ENCODE data around the gene DNAI1. TPM values are rescaled to one million over a fixed set of nuclear protein-coding genes. Genes with fewer than 3 reads are reported as not detected.
A peak's percentile ranks its signal among the peaks of the same experiment; 100 is the strongest.
"Not testable (repeated sequence)": the region's sequence is repeated elsewhere in the genome, so short reads cannot be mapped to it uniquely, and the experiment has no call there.

Gene DNAI1
- total and polyA plus RNA-seq, 2 of the 13 experiments (the other 11 are each of a cell fraction or from before 2014, with no cell fraction given), result not detected

DNA sequence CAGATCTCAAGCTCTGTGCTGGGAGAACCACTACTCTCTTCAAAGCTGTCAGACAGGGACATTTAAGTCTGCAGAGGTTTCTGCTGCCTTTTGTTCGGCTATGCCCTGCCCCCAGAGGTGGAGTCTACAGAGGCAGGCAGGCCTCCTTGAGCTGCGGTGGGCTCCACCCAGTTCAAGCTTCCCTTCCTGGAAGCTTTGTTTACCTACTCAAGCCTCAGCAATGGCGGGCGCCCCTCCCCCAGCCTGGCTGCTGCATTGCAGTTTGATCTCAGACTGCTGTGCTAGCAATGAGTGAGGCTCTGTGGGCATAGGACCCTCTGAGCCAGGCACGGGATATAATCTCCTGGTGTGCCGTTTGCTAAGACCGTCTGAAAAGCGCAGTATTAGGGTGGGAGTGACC lies 73.4 kb downstream of the DNAI1 start:
- H3K4me2 ChIP-seq (ENCODE audit: low read depth, low read length); ATAC-seq; FAIRE-seq; H4K20me1 ChIP-seq (ENCODE audit: insufficient read depth, low read length); H3K36me3 ChIP-seq (replicated peaks in 1 of 2; ENCODE audit: control insufficient read depth in 1 of 2, insufficient read depth in 2 of 2, low read length in 2 of 2); H3K27ac ChIP-seq (ENCODE audit: extremely low read length, insufficient read depth, low read length); DNase-seq (ENCODE audit: low spot score); H3K9ac ChIP-seq (ENCODE audit: insufficient read depth, low read depth, low read length); H3K4me1 ChIP-seq (ENCODE audit: insufficient read depth, low read length); POLR2A ChIA-PET; intact Hi-C loops (cut with micrococcal nuclease; ENCODE audit: unreplicated experiment); H3K4me3 ChIP-seq (replicated peaks in 1 of 3; ENCODE audit: insufficient read depth in 1 of 3, low read depth in 2 of 3, low read length in 3 of 3); H2AFZ ChIP-seq (ENCODE audit: low read length); BruUV-seq (replicated peaks); in situ Hi-C loops (cut with HindIII; ENCODE audit: extremely low pct_ligation_motif_present, low pct_unique_long_range_greater_than_20kb); H3K9me3 ChIP-seq (ENCODE audit: low read length); H3K79me2 ChIP-seq (ENCODE audit: insufficient read depth, low read length); CTCF ChIA-PET (ENCODE audit: low intra/inter-chr PET ratio, low total read pairs): not testable (repeated sequence)
- TF ChIP-seq, protein P1, sequence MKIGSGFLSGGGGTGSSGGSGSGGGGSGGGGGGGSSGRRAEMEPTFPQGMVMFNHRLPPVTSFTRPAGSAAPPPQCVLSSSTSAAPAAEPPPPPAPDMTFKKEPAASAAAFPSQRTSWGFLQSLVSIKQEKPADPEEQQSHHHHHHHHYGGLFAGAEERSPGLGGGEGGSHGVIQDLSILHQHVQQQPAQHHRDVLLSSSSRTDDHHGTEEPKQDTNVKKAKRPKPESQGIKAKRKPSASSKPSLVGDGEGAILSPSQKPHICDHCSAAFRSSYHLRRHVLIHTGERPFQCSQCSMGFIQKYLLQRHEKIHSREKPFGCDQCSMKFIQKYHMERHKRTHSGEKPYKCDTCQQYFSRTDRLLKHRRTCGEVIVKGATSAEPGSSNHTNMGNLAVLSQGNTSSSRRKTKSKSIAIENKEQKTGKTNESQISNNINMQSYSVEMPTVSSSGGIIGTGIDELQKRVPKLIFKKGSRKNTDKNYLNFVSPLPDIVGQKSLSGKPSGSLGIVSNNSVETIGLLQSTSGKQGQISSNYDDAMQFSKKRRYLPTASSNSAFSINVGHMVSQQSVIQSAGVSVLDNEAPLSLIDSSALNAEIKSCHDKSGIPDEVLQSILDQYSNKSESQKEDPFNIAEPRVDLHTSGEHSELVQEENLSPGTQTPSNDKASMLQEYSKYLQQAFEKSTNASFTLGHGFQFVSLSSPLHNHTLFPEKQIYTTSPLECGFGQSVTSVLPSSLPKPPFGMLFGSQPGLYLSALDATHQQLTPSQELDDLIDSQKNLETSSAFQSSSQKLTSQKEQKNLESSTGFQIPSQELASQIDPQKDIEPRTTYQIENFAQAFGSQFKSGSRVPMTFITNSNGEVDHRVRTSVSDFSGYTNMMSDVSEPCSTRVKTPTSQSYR (CRISPR knock-in tag; IDR thresholded peaks at IDR 0.05; ENCODE audit: borderline replicate concordance), result peak; percentile 51; the same call in 1 of the 2 replicates
- H3K27me3 ChIP-seq (ENCODE audit: control insufficient read depth in 1 of 2, insufficient read depth in 2 of 2, low read length in 2 of 2), result peaks cover 0 to 23% of the 10 kb centered on the region in 2 experiments; a peak in 3 of 5 replicates
- WGBS (ENCODE audit: low lambda C conversion rate), result 93% methylated on average over 3 of the region's 8 CpGs

DNA sequence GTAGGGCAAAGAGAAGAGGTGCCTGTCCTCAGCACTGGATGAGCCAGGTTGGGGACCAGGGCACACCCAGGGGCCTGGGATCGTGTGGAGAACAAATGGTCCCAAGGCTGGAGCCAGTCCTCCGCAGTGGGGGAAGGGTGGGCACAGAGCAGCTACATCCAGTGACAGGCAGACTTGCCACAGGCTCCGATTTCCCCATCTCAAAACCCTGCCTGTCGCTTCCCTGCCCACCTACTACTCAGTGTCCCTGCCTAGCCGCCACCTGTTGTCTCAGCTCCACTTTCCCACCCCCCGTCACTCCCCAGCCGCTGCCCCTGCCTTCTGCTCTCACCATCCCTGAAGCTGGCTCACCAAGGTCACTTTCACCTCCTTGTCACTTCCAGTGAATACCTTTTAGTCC lies 78.1 kb downstream of the DNAI1 start:
- H3K79me2 ChIP-seq (ENCODE audit: insufficient read depth, low read length), result no peaks in the 10 kb centered on the region
- H3K9me3 ChIP-seq (ENCODE audit: low read length), result no peaks in the 10 kb centered on the region
- H2AFZ ChIP-seq (ENCODE audit: low read length), result no peak overlapping the region
- POLR2A ChIA-PET, result no interaction called here
- in situ Hi-C loops (cut with HindIII; ENCODE audit: extremely low pct_ligation_motif_present, low pct_unique_long_range_greater_than_20kb), result no loop called here
- no peak overlapping the region for H3K27ac ChIP-seq (ENCODE audit: extremely low read length, insufficient read depth, low read length)
- FAIRE-seq, result no peak
- 40% methylated on average over 6 of the region's 7 CpGs for WGBS (ENCODE audit: low lambda C conversion rate)
- no peaks in the 10 kb centered on the region for H3K4me1 ChIP-seq (ENCODE audit: insufficient read depth, low read length)
- DNase-seq (ENCODE audit: low spot score), result no peak
- no peak overlapping the region for H3K4me2 ChIP-seq (ENCODE audit: low read depth, low read length)
- no TSS peak for BruUV-seq (replicated peaks)
- peaks cover 2 to 29% of the 10 kb centered on the region in 2 experiments; a peak in 4 of 5 replicates for H3K27me3 ChIP-seq (ENCODE audit: control insufficient read depth in 1 of 2, insufficient read depth in 2 of 2, low read length in 2 of 2)
- no peak overlapping the region for H3K4me3 ChIP-seq (replicated peaks in 1 of 3; ENCODE audit: insufficient read depth in 1 of 3, low read depth in 2 of 3, low read length in 3 of 3)
- H3K9ac ChIP-seq (ENCODE audit: insufficient read depth, low read depth, low read length), result no peak overlapping the region
- CTCF ChIA-PET (ENCODE audit: low intra/inter-chr PET ratio, low total read pairs), result no interaction called here
- H3K36me3 ChIP-seq (replicated peaks in 1 of 2; ENCODE audit: control insufficient read depth in 1 of 2, insufficient read depth in 2 of 2, low read length in 2 of 2), result no peaks in the 10 kb centered on the region
- H4K20me1 ChIP-seq (ENCODE audit: insufficient read depth, low read length), result no peaks in the 10 kb centered on the region
- TF ChIP-seq NR2F6 (IDR thresholded peaks at IDR 0.05) (no peak), NR2F6 (CRISPR knock-in tag; IDR thresholded peaks at IDR 0.05) (no peak), ZNF589 (CRISPR knock-in tag; conservative IDR thresholded peaks at IDR 0.05) (no peak), BRCA1 (CRISPR knock-in tag; IDR thresholded peaks at IDR 0.05) (no peak), RBFOX2 (IDR thresholded peaks at IDR 0.05; ENCODE audit: low read depth, low read length) (no peak)
- TF ChIP-seq, protein P2, sequence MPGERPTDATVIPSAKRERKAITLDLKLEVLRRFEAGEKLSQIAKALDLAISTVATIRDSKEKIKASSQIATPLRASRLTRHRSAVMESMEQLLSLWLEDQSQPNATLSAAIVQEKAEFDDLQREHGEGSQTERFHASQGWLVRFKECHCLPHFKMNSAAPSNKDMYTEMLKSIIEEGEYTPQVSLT (CRISPR knock-in tag; IDR thresholded peaks at IDR 0.05; ENCODE audit: borderline replicate concordance, low read depth), result no peak
- ATAC-seq, result no peak
- intact Hi-C loops (cut with micrococcal nuclease; ENCODE audit: unreplicated experiment), result no loop called here

Data from HepG2 (cell line).